Activated T-cell treated with anti-CD3 and anti-CD28 coated beads, Interleukin-2, amount 50 U/mL, for 24 hours (primary cell): Measurements from ENCODE around the gene CTRL.
A peak's percentile ranks its signal among the peaks of the same experiment; 100 is the strongest.

Experiments
- DNase-seq: peaks from one replicate; pipeline ENCODE4 v3.0.0-alpha.2; 2020
- H3K27ac Mint-ChIP-seq: 2 replicates; pipeline ENCODE4 v1.8.0; 2020; ENCODE audit warnings: mild to moderate bottlenecking, mixed read lengths
- H3K27me3 Mint-ChIP-seq: 2 replicates; pipeline ENCODE4 v1.8.0; 2020; ENCODE audit warnings: mixed read lengths
- H3K36me3 Mint-ChIP-seq: 2 replicates; pipeline ENCODE4 v1.8.0; 2020; ENCODE audit warnings: low read depth, mixed read lengths
- H3K4me1 Mint-ChIP-seq: 2 replicates; pipeline ENCODE4 v1.8.0; 2020; ENCODE audit warnings: low read depth, mixed read lengths
- H3K4me3 Mint-ChIP-seq: 2 replicates; pipeline ENCODE4 v1.8.0; 2020; ENCODE audit warnings: mild to moderate bottlenecking, moderate library complexity, mixed read lengths
- H3K9me3 Mint-ChIP-seq: 2 replicates; pipeline ENCODE4 v1.8.0; 2020; ENCODE audit warnings: mixed read lengths

CTRL gene

DNA sequence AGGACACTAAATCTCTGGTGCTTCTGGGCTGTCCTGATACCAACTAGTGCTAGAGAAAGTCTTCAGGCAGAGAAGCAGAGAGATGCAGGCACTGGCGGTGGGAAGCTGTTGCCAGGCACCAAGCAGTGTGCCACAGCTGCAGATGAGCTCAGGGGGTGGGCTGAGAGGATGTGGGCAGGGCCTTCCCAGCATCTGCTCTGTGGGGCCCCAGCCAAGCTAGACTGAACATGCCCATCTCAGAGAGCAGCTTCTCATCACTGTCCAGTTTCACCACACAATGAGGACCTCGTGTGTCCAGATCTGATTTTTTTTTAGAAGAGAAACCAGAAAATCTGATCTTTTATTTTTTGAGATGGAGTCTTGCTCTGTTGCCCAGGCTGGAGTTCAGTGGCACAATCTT, 21.5 kb downstream of the CTRL start:
- DNase-seq, result no peak
- no peak overlapping the region for H3K4me3 Mint-ChIP-seq
- H3K4me1 Mint-ChIP-seq, result peaks cover 25% of the 10 kb centered on the region
- peak overlapping the region; percentile 16 for H3K27ac Mint-ChIP-seq
- no peaks in the 10 kb centered on the region for H3K9me3 Mint-ChIP-seq
- no peaks in the 10 kb centered on the region for H3K27me3 Mint-ChIP-seq
- H3K36me3 Mint-ChIP-seq, result peaks cover 29% of the 10 kb centered on the region

DNA sequence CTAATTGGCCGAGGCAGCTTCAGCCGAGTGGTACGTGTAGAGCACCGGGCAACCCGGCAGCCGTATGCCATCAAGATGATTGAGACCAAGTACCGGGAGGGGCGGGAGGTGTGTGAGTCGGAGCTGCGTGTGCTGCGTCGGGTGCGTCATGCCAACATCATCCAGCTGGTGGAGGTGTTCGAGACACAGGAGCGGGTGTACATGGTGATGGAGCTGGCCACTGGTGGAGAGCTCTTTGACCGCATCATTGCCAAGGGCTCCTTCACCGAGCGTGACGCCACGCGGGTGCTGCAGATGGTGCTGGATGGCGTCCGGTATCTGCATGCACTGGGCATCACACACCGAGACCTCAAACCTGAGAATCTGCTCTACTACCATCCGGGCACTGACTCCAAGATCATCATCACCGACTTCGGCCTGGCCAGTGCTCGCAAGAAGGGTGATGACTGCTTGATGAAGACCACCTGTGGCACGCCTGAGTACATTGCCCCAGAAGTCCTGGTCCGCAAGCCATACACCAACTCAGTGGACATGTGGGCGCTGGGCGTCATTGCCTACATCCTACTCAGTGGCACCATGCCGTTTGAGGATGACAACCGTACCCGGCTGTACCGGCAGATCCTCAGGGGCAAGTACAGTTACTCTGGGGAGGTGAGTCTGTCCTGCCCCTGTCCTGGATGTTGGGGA, 22.5 kb downstream of the CTRL start:
- no peak for DNase-seq
- Mint-ChIP-seq H3K9me3 (no peaks in the 10 kb centered on the region), H3K4me3 (no peak overlapping the region), H3K36me3 (peaks cover 29% of the 10 kb centered on the region), H3K27ac (no peak overlapping the region), H3K4me1 (peaks cover 24% of the 10 kb centered on the region), H3K27me3 (no peaks in the 10 kb centered on the region)

DNA sequence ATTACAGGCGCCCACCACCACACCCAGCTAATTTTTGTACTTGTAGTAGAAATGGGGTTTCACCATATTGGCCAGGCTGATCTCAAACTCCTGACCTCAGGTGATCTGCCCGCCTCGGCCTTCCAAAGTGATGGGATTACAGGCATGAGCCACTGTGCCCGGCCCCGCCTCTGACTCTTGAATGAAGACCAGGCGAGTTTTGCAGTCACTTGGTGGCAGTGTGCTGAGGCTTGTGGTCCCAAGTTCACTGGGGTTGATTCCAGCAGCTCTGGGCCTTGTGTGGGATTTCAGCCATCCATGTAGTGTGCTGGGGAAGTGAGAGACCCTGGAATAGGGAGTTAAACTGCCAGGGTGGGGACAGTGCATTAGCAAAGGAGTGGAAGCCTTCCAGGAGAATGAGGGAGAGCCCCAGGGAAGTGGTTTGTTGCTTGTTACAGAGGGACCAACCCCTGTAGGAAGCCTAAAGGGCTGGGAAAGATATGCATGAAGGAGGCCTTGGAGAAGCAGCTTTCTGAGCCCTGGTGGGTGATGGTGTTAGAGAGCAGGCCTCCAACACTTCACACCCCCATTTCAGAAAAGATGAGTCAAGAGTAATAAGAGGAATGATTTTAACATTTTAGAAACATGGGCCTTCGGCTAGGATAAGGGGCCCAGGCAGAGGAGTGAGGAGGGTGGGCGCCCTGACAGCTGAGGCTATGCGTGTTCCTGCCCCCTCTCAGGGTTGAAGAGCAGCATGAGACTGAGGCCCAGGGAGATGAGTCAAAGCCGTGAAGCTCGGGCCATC, 24.1 kb downstream of the CTRL start:
- no peaks in the 10 kb centered on the region for H3K27me3 Mint-ChIP-seq
- H3K9me3 Mint-ChIP-seq, result no peaks in the 10 kb centered on the region
- H3K4me3 Mint-ChIP-seq, result no peak overlapping the region
- DNase-seq, result no peak
- H3K27ac Mint-ChIP-seq, result peak overlapping the region; percentile 16
- peaks cover 24% of the 10 kb centered on the region for H3K4me1 Mint-ChIP-seq
- H3K36me3 Mint-ChIP-seq, result peaks cover 37% of the 10 kb centered on the region

GRCh38 chr16:67902831-67903230, 28.8 kb downstream of the CTRL start:
- Mint-ChIP-seq H3K27ac (peak overlapping the region; percentile 45), H3K27me3 (no peaks in the 10 kb centered on the region), H3K4me3 (no peak overlapping the region), H3K36me3 (peaks cover 15% of the 10 kb centered on the region), H3K4me1 (peaks cover 16% of the 10 kb centered on the region), H3K9me3 (no peaks in the 10 kb centered on the region)
- no peak for DNase-seq

- Mint-ChIP-seq H3K4me1 (peaks cover 20% of the 10 kb centered on the region), H3K27me3 (no peaks in the 10 kb centered on the region), H3K4me3 (no peak overlapping the region), H3K27ac (peak overlapping the region; percentile 14), H3K9me3 (no peaks in the 10 kb centered on the region), H3K36me3 (peaks cover 19% of the 10 kb centered on the region)
- DNase-seq, result no peak
Observed at GRCh38 chr16:67901734-67902133, 29.9 kb downstream of the CTRL start.

- Mint-ChIP-seq H3K4me1 (peaks cover 49% of the 10 kb centered on the region), H3K27me3 (no peaks in the 10 kb centered on the region), H3K36me3 (peaks cover 16% of the 10 kb centered on the region), H3K9me3 (no peaks in the 10 kb centered on the region), H3K4me3 (no peak overlapping the region), H3K27ac (peak overlapping the region; percentile 2)
- DNase-seq, result no peak
Observed at GRCh38 chr16:67897231-67897630, 34.4 kb downstream of the CTRL start.

- Mint-ChIP-seq H3K27ac (peak overlapping the region; percentile 96), H3K4me1 (peaks cover 40% of the 10 kb centered on the region), H3K27me3 (no peaks in the 10 kb centered on the region), H3K4me3 (peak overlapping the region; percentile 97), H3K9me3 (no peaks in the 10 kb centered on the region), H3K36me3 (peaks cover 11% of the 10 kb centered on the region)
- DNase-seq, result no peak
Observed at GRCh38 chr16:67893743-67894399, 37.8 kb downstream of the CTRL start.

GRCh38 chr16:67892899-67893742, 38.5 kb downstream of the CTRL start, which contains the start of gene PSKH1:
TSS of gene PSKH1 (plus strand) at chr16:67893254. CDS start at chr16:67908750, 15,496 bp downstream.
- Mint-ChIP-seq H3K4me1 (peaks cover 38% of the 10 kb centered on the region), H3K4me3 (peak within 1 kb of the TSS; percentile 97), H3K9me3 (no peaks in the 10 kb centered on the region), H3K27me3 (no peaks in the 10 kb centered on the region), H3K36me3 (peaks cover 11% of the 10 kb centered on the region), H3K27ac (peak within 1 kb of the TSS; percentile 96)
- peak; percentile 93 for DNase-seq

- peak overlapping the region; percentile 97 for H3K4me3 Mint-ChIP-seq
- peaks cover 35% of the 10 kb centered on the region for H3K4me1 Mint-ChIP-seq
- H3K27me3 Mint-ChIP-seq, result no peaks in the 10 kb centered on the region
- peaks cover 9% of the 10 kb centered on the region for H3K36me3 Mint-ChIP-seq
- H3K9me3 Mint-ChIP-seq, result no peaks in the 10 kb centered on the region
- peak overlapping the region; percentile 88 for H3K27ac Mint-ChIP-seq
- DNase-seq, result no peak
Observed at GRCh38 chr16:67892375-67892774, 39.3 kb downstream of the CTRL start.

- DNase-seq, result no peak
- Mint-ChIP-seq H3K27ac (peak overlapping the region; percentile 26), H3K9me3 (no peaks in the 10 kb centered on the region)
Observed at GRCh38 chr16:67888331-67888730, 43.3 kb downstream of the CTRL start.

GRCh38 chr16:67886387-67886786, 45.3 kb downstream of the CTRL start:
- no peak for DNase-seq
- Mint-ChIP-seq H3K36me3 (peaks cover 50% of the 10 kb centered on the region), H3K4me1 (no peaks in the 10 kb centered on the region), H3K27ac (peak overlapping the region; percentile 35), H3K4me3 (no peak overlapping the region), H3K27me3 (no peaks in the 10 kb centered on the region), H3K9me3 (no peaks in the 10 kb centered on the region)

More at GRCh38 chr16:67888331-67888730, 43.3 kb downstream of the CTRL start:
- Mint-ChIP-seq H3K36me3 (peaks cover 31% of the 10 kb centered on the region), H3K4me3 (no peak overlapping the region), H3K4me1 (peaks cover 7% of the 10 kb centered on the region), H3K27me3 (no peaks in the 10 kb centered on the region)

DNA sequence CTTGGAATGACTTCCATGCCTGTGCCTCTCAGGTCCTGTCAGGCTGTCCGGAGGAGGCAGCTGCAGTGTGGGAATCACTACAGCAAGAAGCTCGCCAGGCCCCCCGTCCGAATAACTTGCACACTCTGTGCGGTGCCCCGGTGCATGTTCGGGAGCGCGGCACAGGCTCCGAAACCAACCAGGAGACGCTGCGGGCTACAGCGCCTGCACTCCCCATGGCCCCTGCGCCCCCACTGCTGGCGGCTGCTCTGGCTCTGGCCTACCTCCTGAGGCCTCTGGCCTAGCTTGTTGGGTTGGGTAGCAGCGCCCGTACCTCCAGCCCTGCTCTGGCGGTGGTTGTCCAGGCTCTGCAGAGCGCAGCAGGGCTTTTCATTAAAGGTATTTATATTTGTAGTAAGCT, 45.7 kb downstream of the CTRL start:
- H3K36me3 Mint-ChIP-seq, result peaks cover 54% of the 10 kb centered on the region
- H3K27ac Mint-ChIP-seq, result no peak overlapping the region
- no peak overlapping the region for H3K4me3 Mint-ChIP-seq
- no peaks in the 10 kb centered on the region for H3K9me3 Mint-ChIP-seq
- DNase-seq, result no peak
- H3K4me1 Mint-ChIP-seq, result no peaks in the 10 kb centered on the region
- no peaks in the 10 kb centered on the region for H3K27me3 Mint-ChIP-seq

GRCh38 chr16:67885545-67885944, 46.1 kb downstream of the CTRL start:
- H3K27ac Mint-ChIP-seq, result peak overlapping the region; percentile 37
- no peak overlapping the region for H3K4me3 Mint-ChIP-seq
- H3K4me1 Mint-ChIP-seq, result no peaks in the 10 kb centered on the region
- peaks cover 58% of the 10 kb centered on the region for H3K36me3 Mint-ChIP-seq
- no peaks in the 10 kb centered on the region for H3K27me3 Mint-ChIP-seq
- no peak for DNase-seq
- H3K9me3 Mint-ChIP-seq, result no peaks in the 10 kb centered on the region

- H3K36me3 Mint-ChIP-seq, result peaks cover 67% of the 10 kb centered on the region
- H3K9me3 Mint-ChIP-seq, result no peaks in the 10 kb centered on the region
- peak within 1 kb of the TSS; percentile 41 for H3K27ac Mint-ChIP-seq
- no peaks in the 10 kb centered on the region for H3K4me1 Mint-ChIP-seq
- no peak within 1 kb of the TSS for H3K4me3 Mint-ChIP-seq
- no peaks in the 10 kb centered on the region for H3K27me3 Mint-ChIP-seq
- no peak for DNase-seq
Observed at GRCh38 chr16:67884684-67885083, 47.0 kb downstream of the CTRL start, which contains the start of gene NRN1L. TSS of gene NRN1L (plus strand) at chr16:67884885. CDS start at chr16:67884904, 19 bp downstream.
